Sigmoid colon (tissue), 7 donors: Measurements from ENCODE around the gene HMX1. TPM values are rescaled to one million over a fixed set of nuclear protein-coding genes. Genes with fewer than 3 reads are reported as not detected.

Experiments used
- DNase-seq: peaks from one replicate; pipeline ENCODE4 v3.0.0-alpha.2; 2019
- H3K27ac ChIP-seq, 4 donors: fragments of 200-600 bp; sonication (generic); one replicate each; pipeline ENCODE4 v1.5.1; 2016 to 2019; ENCODE audit warnings: mild to moderate bottlenecking in 1 of 4
- H3K27me3 ChIP-seq, 3 donors: fragments of 200-600 bp; sonication (generic); one replicate each; pipeline ENCODE4 v1.5.1; 2019; ENCODE audit warnings: mild to moderate bottlenecking in 1 of 3
- H3K36me3 ChIP-seq, 4 donors: fragments of 200-600 bp; sonication (generic); one replicate each; pipeline ENCODE4 v1.5.1; 2016 to 2019
- H3K4me1 ChIP-seq, 4 donors: fragments of 200-600 bp; sonication (generic); one replicate each; pipeline ENCODE4 v1.5.1; 2017 to 2019
- H3K4me3 ChIP-seq, 4 donors: fragments of 200-600 bp; sonication (generic); one replicate each; pipeline ENCODE4 v1.5.1; 2017 to 2019; ENCODE audit warnings: mild to moderate bottlenecking in 2 of 4, moderate library complexity in 1 of 4
- H3K9me3 ChIP-seq, 4 donors: fragments of 200-600 bp in 3 of 4; sonication (generic) in 3 of 4; one replicate each; pipeline versions ENCODE4 v1.5.1 to v1.6.1; 2013 to 2019
- EP300 ChIP-seq, 4 donors: sonication (generic); formaldehyde crosslinking; IDR thresholded peaks; one replicate each; pipeline ENCODE4 v1.6.1; 2017; ENCODE audit warnings: antibody characterized with exemption in 4 of 4
- POLR2A ChIP-seq, 2 donors: fragments of 450-650 bp; IDR thresholded peaks; one replicate each; pipeline ENCODE4 v1.6.1; 2016; ENCODE audit warnings: antibody characterized with exemption in 2 of 2, mild to moderate bottlenecking in 2 of 2, moderate library complexity in 2 of 2
- POLR2AphosphoS5 ChIP-seq, 4 donors: sonication (generic); formaldehyde crosslinking; IDR thresholded peaks; one replicate each; pipeline ENCODE4 v1.6.1; 2017; ENCODE audit warnings: antibody characterized with exemption in 4 of 4
- WGBS, 2 donors: extraction: QIAGEN DNeasy Blood & Tissue Kit; methylation state at CpG; one replicate each; pipeline ENCODE4 v1.1.7; 2013; 5-methylcytosine and 5-hydroxymethylcytosine counted together
- intact Hi-C: fragments of 100-400 bp; cut with DNase I; formaldehyde crosslinking; loops from one replicate; pipeline ENCODE4 v1.15.1; 2023
- polyA plus RNA-seq, 3 donors: library from polyadenylated mRNA; stranded (reverse); fragments of 200-250 nt; gene quantifications; one replicate each; pipeline ENCODE4 v1.2.3, GENCODE V29; 2013
- total RNA-seq, 4 donors: library from RNA; depleted of rRNA; stranded (reverse); fragments of >200 nt; gene quantifications; one replicate each; pipeline ENCODE4 v1.1.0, GENCODE V29; 2016
- TF ChIP-seq, protein P1 (sequence below), 4 experiments: fragments of 450-650 bp in 3 of 4; fragments of 200-600 bp in 1 of 4; IDR thresholded peaks; one replicate each; pipeline ENCODE4 v1.5.1; 2016 to 2019; ENCODE audit warnings: antibody characterized with exemption in 4 of 4, mild to moderate bottlenecking in 3 of 4, moderate library complexity in 2 of 4
- donor health status: healthy with polysubstance abuse.
- donor health status: Bipolar disorder and iron deficiency.
- donor health status: healthy.

Gene HMX1
- total and polyA plus RNA-seq, 7 donors, result 1.1 to 1.7 TPM; not detected in 5

DNA sequence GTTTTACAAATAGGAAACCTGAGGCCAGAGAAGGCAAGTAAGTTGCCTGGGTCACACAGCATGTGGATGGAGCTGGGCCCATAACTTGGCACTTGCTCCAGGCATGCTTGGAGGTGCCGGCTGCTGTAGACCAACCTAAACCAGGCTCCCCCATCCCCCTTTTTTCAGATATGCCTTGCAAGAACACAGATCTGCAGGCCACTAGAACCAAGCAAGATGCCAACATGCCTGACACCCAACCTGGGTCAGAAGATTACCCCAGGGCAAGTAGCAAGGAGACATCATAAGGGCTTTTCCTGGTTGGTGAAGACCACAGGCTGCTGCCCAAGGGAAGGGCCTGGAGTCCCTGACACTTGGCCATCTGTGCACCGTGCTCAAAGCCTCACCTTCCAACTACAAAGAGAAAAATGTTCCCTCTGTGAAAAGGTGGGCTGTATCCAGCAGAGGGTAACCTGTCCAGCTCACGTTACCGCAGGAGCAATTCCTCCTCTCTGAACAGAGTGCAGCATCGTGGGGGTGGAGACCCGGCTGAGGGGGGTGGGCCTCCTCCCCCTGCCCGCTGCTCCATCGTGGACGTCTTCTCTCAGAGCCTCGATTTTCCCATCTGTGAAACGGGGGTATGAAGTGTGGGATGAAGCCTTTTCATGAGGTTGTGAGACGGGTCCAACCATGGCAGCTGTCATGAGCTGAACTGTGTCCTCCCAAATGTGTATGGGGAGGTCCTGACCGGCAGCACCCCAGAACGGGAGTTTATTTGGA, 23.0 kb downstream of the HMX1 start:
- 58 to 68% methylated on average over 14 of the region's 14 CpGs for WGBS, 2 donors
- intact Hi-C loops, result no loop called here
- peak; percentile 26 for DNase-seq
- Histone ChIP-seq H3K27me3 (peaks cover 0 to 88% (median 46%) of the 10 kb centered on the region in 3 donors), H3K27ac (no peak overlapping the region), H3K4me3 (no peak overlapping the region), H3K36me3 (no peaks in the 10 kb centered on the region), H3K9me3 (peaks cover 0 to 6% (median 3%) of the 10 kb centered on the region in 4 donors), H3K4me1 (no peaks in the 10 kb centered on the region)
- no peak for TF ChIP-seq POLR2A (IDR thresholded peaks at IDR 0.05)
- TF ChIP-seq EP300 (IDR thresholded peaks at IDR 0.05), result no peak
- TF ChIP-seq, protein P1, sequence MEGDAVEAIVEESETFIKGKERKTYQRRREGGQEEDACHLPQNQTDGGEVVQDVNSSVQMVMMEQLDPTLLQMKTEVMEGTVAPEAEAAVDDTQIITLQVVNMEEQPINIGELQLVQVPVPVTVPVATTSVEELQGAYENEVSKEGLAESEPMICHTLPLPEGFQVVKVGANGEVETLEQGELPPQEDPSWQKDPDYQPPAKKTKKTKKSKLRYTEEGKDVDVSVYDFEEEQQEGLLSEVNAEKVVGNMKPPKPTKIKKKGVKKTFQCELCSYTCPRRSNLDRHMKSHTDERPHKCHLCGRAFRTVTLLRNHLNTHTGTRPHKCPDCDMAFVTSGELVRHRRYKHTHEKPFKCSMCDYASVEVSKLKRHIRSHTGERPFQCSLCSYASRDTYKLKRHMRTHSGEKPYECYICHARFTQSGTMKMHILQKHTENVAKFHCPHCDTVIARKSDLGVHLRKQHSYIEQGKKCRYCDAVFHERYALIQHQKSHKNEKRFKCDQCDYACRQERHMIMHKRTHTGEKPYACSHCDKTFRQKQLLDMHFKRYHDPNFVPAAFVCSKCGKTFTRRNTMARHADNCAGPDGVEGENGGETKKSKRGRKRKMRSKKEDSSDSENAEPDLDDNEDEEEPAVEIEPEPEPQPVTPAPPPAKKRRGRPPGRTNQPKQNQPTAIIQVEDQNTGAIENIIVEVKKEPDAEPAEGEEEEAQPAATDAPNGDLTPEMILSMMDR (IDR thresholded peaks at IDR 0.05), result no peak
- no peak for TF ChIP-seq POLR2AphosphoS5 (IDR thresholded peaks at IDR 0.05)

DNA sequence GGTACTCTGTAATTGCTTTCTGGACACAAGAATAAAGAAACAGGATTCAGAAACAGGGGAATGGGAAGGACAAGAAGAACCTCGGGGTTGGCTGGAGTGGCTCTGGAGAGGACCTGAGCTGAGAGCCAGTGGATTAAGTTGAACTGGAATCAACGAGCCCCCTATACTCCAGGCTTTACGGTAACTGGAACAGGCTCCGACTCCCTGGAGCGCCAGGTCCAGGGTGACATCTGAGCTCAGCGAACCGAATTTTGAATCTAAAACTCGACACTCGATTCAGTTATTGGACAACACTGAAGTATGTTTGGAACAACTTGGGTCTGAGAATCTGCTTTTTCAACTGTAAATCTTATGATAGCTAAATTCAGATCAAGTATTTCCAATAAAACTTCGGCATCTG, 23.9 kb downstream of the HMX1 start:
- H3K27me3 ChIP-seq, result peaks cover 0 to 81% (median 37%) of the 10 kb centered on the region in 3 donors
- DNase-seq, result peak; percentile 29
- H3K9me3 ChIP-seq, result peaks cover 0 to 10% (median under 1%) of the 10 kb centered on the region in 4 donors
- H3K4me1 ChIP-seq, result no peaks in the 10 kb centered on the region
- intact Hi-C loops, result no loop called here
- no peaks in the 10 kb centered on the region for H3K36me3 ChIP-seq
- 6 to 13% methylated on average over 10 of the region's 10 CpGs for WGBS, 2 donors
- no peak overlapping the region for H3K4me3 ChIP-seq
- no peak overlapping the region for H3K27ac ChIP-seq
- TF ChIP-seq POLR2AphosphoS5 (IDR thresholded peaks at IDR 0.05) (no peak), POLR2A (IDR thresholded peaks at IDR 0.05) (no peak), EP300 (IDR thresholded peaks at IDR 0.05) (no peak)
- TF ChIP-seq, protein P1 (IDR thresholded peaks at IDR 0.05), result no peak

DNA sequence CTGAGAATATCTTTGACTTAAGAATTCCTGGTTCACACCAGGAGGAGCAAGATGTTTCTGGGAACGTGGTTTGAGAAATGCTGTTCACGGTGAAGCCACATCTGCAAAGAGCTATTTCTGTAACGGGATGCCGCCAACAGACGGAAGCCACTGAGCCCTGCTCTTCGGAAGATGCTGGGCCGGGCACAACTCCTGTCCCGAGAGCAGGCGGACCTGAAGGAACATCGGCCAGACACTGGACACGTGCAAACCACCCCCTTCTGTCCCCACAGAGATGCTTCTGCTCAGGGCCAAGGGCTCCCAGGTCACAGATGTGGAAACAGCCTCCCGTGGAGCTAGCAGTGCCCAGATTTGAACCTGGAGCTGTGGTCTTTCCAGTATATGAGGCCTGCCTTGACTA, 24.3 kb downstream of the HMX1 start:
- no peak overlapping the region for H3K27ac ChIP-seq
- H3K36me3 ChIP-seq, result no peaks in the 10 kb centered on the region
- DNase-seq, result peak; percentile 25
- TF ChIP-seq POLR2A (IDR thresholded peaks at IDR 0.05), result no peak
- intact Hi-C loops, result no loop called here
- peaks cover 0 to 6% (median 0%) of the 10 kb centered on the region in 4 donors for H3K9me3 ChIP-seq
- no peak overlapping the region for H3K4me3 ChIP-seq
- no peaks in the 10 kb centered on the region for H3K4me1 ChIP-seq
- WGBS, 2 donors, result 79 to 80% methylated on average over 12 of the region's 12 CpGs
- peaks cover 0 to 77% (median 37%) of the 10 kb centered on the region in 3 donors for H3K27me3 ChIP-seq

DNA sequence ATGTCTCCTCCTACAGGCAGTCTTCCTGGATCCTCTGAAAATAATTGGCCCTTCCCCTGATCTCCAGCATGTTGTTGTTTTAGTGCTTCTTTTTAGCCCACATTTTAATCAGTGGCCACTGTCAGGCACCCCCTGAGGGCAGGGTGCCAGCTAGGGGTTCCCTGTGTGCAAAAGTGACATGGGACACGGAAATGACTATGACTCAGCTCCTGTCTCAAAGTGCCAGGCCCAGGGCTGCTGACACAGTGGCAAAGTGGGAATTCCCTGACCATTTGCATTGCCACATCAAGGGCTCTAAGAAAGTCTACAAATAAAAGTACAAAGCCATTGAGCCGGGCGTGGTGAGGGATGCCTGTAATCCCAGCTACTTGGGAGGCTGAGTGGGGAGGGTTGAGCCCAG, 24.8 kb downstream of the HMX1 start:
- H3K36me3 ChIP-seq, result no peaks in the 10 kb centered on the region
- H3K9me3 ChIP-seq, result peaks cover 0 to 6% (median 0%) of the 10 kb centered on the region in 4 donors
- no peak for TF ChIP-seq EP300 (IDR thresholded peaks at IDR 0.05)
- TF ChIP-seq, protein P1 (IDR thresholded peaks at IDR 0.05), result no peak
- no peak for TF ChIP-seq POLR2AphosphoS5 (IDR thresholded peaks at IDR 0.05)
- TF ChIP-seq POLR2A (IDR thresholded peaks at IDR 0.05), result no peak
- H3K27me3 ChIP-seq, result peaks cover 0 to 72% (median 37%) of the 10 kb centered on the region in 3 donors
- peak; percentile 32 for DNase-seq
- 30 to 75% methylated on average over 3 of the region's 3 CpGs for WGBS, 2 donors
- H3K4me3 ChIP-seq, result no peak overlapping the region
- no peak overlapping the region for H3K27ac ChIP-seq
- H3K4me1 ChIP-seq, result no peaks in the 10 kb centered on the region
- intact Hi-C loops, result no loop called here

DNA sequence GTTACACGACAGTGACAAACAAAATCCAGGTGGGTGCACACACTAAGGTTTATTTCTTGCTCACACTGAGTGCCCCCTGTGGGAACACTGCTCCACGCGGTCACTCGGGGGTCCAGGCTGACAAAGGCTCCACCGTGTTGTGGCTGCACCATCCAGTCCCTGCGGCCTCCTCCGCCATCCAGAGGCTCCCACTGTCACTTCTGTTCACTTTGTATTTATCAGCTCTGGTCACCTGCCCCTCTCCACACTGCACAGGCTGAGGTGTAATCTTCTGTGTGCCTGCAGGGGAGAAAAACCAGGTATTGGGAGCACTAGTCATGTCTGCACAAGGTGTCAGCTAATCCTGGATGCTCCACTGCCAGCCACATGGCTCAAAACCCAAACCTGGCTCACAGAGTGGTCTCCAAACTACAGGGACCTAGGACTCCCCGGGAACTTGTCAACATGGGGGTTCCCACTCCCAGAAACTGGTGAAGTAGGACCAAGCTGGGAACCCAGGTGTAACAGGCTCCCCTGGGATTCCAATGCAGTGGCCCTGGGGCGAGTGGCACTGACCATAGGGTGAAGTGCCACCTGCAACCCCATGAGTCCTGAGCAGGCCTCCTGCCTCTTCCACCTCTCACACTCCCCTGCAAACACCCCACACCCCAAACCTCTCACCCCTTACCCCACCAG, 25.5 kb downstream of the HMX1 start:
- intact Hi-C loops, result no loop called here
- WGBS, 2 donors, result 78 to 79% methylated on average over 9 of the region's 9 CpGs
- H3K27me3 ChIP-seq, result peaks cover 0 to 66% (median 31%) of the 10 kb centered on the region in 3 donors

More for the DNA sequence above, 25.5 kb downstream of the HMX1 start:
- Histone ChIP-seq H3K9me3 (peaks cover 0 to 6% (median 0%) of the 10 kb centered on the region in 4 donors), H3K4me1 (no peaks in the 10 kb centered on the region), H3K4me3 (no peak overlapping the region), H3K36me3 (no peaks in the 10 kb centered on the region), H3K27ac (no peak overlapping the region)
- TF ChIP-seq POLR2A (IDR thresholded peaks at IDR 0.05) (no peak), POLR2AphosphoS5 (IDR thresholded peaks at IDR 0.05) (no peak), EP300 (IDR thresholded peaks at IDR 0.05) (no peak)
- TF ChIP-seq, protein P1 (IDR thresholded peaks at IDR 0.05), result no peak
- DNase-seq, result peak; percentile 48
